GM12865 (cell line): ENCODE results near the gene MANBA.

Experiments used
- DNase-seq: peaks from one replicate; pipeline ENCODE4 v3.0.0; 2010; ENCODE audit warnings: low read depth
- H3K4me3 ChIP-seq: 2 replicates; pipeline ENCODE4 v1.5.1; 2011; ENCODE audit warnings: mild to moderate bottlenecking, low read depth, low read length, control low read depth
- CTCF ChIP-seq: IDR thresholded peaks from 2 replicates; pipeline ENCODE4 v1.5.1; 2011; ENCODE audit warnings: low read length, control low read depth, low read depth, inconsistent platforms; ENCODE audit not compliant: insufficient read depth; ENCODE audit errors: missing control alignments

Gene MANBA

GRCh38 chr4:102598762-102599374, 161.9 kb downstream of the MANBA start:
- no peak overlapping the region for H3K4me3 ChIP-seq
- DNase-seq, result peak; percentile 47
- no peak for TF ChIP-seq CTCF

- no peak for TF ChIP-seq CTCF
- H3K4me3 ChIP-seq, result no peak overlapping the region
- peak; percentile 26 for DNase-seq
These were observed 162.5 kb downstream of the MANBA start for GRCh38 chr4:102598086-102598761.

GRCh38 chr4:102596532-102596931, 164.2 kb downstream of the MANBA start:
- DNase-seq, result no peak
- H3K4me3 ChIP-seq, result no peak overlapping the region
- no peak for TF ChIP-seq CTCF

- H3K4me3 ChIP-seq, result no peak overlapping the region
- DNase-seq, result no peak
- no peak for TF ChIP-seq CTCF
These were observed 166.8 kb downstream of the MANBA start for GRCh38 chr4:102594000-102594399.

- no peak for DNase-seq
- no peak overlapping the region for H3K4me3 ChIP-seq
- TF ChIP-seq CTCF, result no peak
These were observed 167.6 kb downstream of the MANBA start for GRCh38 chr4:102593147-102593546.

GRCh38 chr4:102592256-102592655, 168.5 kb downstream of the MANBA start:
- no peak overlapping the region for H3K4me3 ChIP-seq
- no peak for TF ChIP-seq CTCF
- DNase-seq, result no peak

GRCh38 chr4:102589743-102590142, 171.0 kb downstream of the MANBA start:
- peak; percentile 18 for DNase-seq
- no peak for TF ChIP-seq CTCF
- H3K4me3 ChIP-seq, result no peak overlapping the region
